GM12864 (cell line): ENCODE measurements around the gene ACAA2.

Experiments
- DNase-seq: peaks from one replicate; pipeline ENCODE4 v3.0.0-alpha.2; 2011; ENCODE audit warnings: low read depth
- H3K4me3 ChIP-seq: 2 replicates; pipeline ENCODE4 v1.5.1; 2011; ENCODE audit warnings: mild to moderate bottlenecking, low read depth, low read length, control low read depth
- TF ChIP-seq, protein P1 (sequence below): IDR thresholded peaks from 2 replicates; pipeline ENCODE4 v1.5.1; 2011; ENCODE audit warnings: low read depth, mild to moderate bottlenecking, moderate library complexity, low read length, control low read depth, inconsistent platforms; ENCODE audit errors: missing control alignments

Gene ACAA2

DNA sequence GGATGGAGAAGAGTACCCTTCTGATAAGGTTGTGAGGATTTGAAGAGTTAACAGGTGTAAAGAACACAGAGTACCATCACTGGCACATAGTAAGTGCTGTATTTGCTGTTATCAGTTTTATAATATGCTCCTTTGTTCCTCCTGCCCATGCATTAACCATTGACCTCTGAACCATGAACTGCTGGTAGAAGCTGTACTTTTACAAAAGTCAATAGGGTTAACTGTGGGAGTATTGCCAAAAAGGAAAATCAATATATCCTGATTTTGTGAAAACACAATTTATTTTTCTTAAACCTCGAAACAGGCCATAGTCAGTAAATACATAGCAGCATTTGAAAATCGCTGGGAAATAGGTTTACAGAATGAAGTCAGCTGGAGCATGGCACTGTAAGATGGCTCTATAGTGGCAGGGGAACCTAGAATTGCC is 18.9 kb upstream of the ACAA2 start:
- TF ChIP-seq, protein P1, sequence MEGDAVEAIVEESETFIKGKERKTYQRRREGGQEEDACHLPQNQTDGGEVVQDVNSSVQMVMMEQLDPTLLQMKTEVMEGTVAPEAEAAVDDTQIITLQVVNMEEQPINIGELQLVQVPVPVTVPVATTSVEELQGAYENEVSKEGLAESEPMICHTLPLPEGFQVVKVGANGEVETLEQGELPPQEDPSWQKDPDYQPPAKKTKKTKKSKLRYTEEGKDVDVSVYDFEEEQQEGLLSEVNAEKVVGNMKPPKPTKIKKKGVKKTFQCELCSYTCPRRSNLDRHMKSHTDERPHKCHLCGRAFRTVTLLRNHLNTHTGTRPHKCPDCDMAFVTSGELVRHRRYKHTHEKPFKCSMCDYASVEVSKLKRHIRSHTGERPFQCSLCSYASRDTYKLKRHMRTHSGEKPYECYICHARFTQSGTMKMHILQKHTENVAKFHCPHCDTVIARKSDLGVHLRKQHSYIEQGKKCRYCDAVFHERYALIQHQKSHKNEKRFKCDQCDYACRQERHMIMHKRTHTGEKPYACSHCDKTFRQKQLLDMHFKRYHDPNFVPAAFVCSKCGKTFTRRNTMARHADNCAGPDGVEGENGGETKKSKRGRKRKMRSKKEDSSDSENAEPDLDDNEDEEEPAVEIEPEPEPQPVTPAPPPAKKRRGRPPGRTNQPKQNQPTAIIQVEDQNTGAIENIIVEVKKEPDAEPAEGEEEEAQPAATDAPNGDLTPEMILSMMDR: no peak
- no peak overlapping the region for H3K4me3 ChIP-seq

DNA sequence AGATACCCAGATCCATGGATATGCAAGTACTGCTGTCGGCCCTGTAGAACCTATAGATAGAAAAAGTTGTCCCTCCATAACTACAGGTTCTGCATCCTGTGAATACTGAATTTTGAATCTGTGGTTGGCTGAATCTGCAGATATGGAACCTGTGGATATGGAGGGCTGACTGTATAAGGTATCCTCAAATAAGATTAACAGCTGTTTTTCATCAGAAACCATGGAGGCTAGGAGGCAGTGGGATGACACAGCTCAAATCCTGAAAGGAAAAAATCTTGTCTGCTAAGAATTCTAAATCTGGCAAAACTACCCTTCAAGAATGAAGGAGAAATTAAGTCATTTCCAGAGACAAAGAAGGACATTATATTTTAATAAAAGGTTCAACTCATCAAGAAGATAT is 14.7 kb upstream of the ACAA2 start:
- no peak for DNase-seq
- TF ChIP-seq, protein P1: no peak
- no peak overlapping the region for H3K4me3 ChIP-seq

More for the DNA sequence above, 18.9 kb upstream of the ACAA2 start:
- DNase-seq: no peak

DNA sequence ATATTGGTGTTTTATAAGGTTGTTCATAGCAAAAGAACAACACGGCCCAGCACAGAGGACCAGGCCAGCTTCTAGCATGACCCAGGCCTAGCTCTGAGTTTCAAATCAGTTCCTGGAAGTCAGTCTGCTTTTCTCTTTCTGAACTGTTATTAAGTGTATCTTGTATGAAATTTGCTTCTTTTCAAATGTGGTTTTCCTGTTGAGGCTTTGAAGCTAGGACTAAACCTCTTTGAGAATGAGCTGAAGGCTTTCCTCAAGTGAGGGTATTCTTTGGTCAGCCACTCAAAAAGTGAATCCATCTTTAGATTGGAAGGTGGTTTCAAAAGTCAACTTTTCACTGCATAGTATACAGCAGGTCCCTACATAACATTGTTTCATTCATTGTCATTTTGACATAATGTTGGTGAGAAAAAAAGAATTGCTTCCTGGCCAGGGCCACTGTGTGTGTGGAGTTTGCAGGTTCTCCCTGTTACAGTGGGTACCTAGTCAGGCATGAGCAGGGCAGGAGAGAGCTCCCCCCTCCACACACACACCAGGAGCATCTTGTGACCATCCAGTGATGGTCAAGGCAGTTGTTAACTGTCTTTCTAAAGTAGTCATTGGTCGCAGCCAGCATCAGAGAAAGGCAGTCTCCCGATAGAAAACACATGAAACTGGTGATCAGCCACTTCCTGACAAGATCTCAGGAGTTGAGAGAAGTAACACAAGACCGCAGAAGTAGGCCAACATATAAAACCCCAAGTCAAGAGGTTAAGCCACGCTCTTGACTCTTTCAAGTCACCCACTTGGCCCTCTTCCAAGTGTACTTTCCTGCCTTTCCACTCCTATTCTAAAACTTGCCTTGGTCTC is 6.7 kb upstream of the ACAA2 start:
- DNase-seq: peak; percentile 25
- TF ChIP-seq, protein P1: no peak
- no peak overlapping the region for H3K4me3 ChIP-seq

- DNase-seq: no peak
- TF ChIP-seq, protein P1: no peak
- H3K4me3 ChIP-seq: no peak overlapping the region
Measured at GRCh38 chr18:49819071-49819662, 5.8 kb upstream of the ACAA2 start.

DNA sequence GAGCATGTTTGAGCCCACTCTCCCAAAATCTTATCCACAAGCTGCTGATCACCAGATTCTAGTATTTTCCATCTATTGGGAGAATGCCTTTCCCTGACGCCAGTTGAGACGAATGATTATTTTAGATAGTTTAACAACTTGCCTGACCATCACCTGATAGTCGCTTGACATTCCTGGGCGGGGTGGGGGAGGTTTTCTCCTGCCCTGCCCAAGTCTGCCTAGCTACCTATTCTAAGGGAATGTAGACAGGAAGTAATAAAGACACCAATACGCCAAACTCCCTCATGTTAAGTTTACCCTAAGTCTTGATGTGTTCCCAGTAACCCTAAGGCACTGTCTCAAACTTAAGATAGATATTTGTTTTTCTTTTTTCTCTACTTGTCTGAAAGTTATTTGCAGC is 4.6 kb upstream of the ACAA2 start:
- TF ChIP-seq, protein P1: no peak
- no peak overlapping the region for H3K4me3 ChIP-seq
- DNase-seq: no peak

- TF ChIP-seq, protein P1: no peak
- DNase-seq: no peak
Measured at GRCh38 chr18:49815927-49816326, 2.6 kb upstream of the ACAA2 start.

More at GRCh38 chr18:49815927-49816326, 2.6 kb upstream of the ACAA2 start:
- no peak overlapping the region for H3K4me3 ChIP-seq
